HG02885 (cell line): Measurements from ENCODE around the gene FSCN2.
"Not testable (repeated sequence)": the region's sequence is repeated elsewhere in the genome, so short reads cannot be mapped to it uniquely, and the experiment has no call there.

ENCODE experiments used
- ATAC-seq: cut with Tn5 transposase; IDR thresholded peaks from one replicate; pipeline ENCODE4 v1.9.1; 2021; ENCODE audit warnings: mild to moderate bottlenecking; ENCODE audit not compliant: unreplicated experiment, poor library complexity

FSCN2 gene

GRCh38 chr17:81524039-81524864 is 3.9 kb upstream of the FSCN2 start:
- ATAC-seq = no peak

- no peak for ATAC-seq
Measured at GRCh38 chr17:81524865-81525159, 3.4 kb upstream of the FSCN2 start.

- ATAC-seq = no peak
Measured at GRCh38 chr17:81526662-81527571, 1.3 kb upstream of the FSCN2 start.

- ATAC-seq = no peak
Measured at GRCh38 chr17:81528384-81528650, 140 bp downstream of the FSCN2 start.

- ATAC-seq = no peak
Measured at GRCh38 chr17:81528651-81529436, 667 bp downstream of the FSCN2 start.

GRCh38 chr17:81529437-81529803 is 1.2 kb downstream of the FSCN2 start:
- ATAC-seq = no peak

- not testable (repeated sequence) for ATAC-seq
Measured at GRCh38 chr17:81531013-81531412, 2.8 kb downstream of the FSCN2 start.

- ATAC-seq = not testable (repeated sequence)
Measured at GRCh38 chr17:81531998-81532404, 3.8 kb downstream of the FSCN2 start.

- ATAC-seq = no peak
Measured at GRCh38 chr17:81532490-81533287, 4.5 kb downstream of the FSCN2 start.

- ATAC-seq = no peak
Measured at GRCh38 chr17:81533339-81534141, 5.4 kb downstream of the FSCN2 start.

GRCh38 chr17:81534157-81535006 is 6.2 kb downstream of the FSCN2 start:
- no peak for ATAC-seq

GRCh38 chr17:81535007-81535328 is 6.8 kb downstream of the FSCN2 start:
- ATAC-seq = no peak

GRCh38 chr17:81535480-81536298 is 7.5 kb downstream of the FSCN2 start:
- no peak for ATAC-seq

- no peak for ATAC-seq
Measured at GRCh38 chr17:81536299-81537290, 8.4 kb downstream of the FSCN2 start.

GRCh38 chr17:81537343-81537855 is 9.2 kb downstream of the FSCN2 start:
- ATAC-seq = no peak

- no peak for ATAC-seq
Measured at GRCh38 chr17:81537856-81538555, 9.8 kb downstream of the FSCN2 start.
